Measurements from ENCODE around the gene MKRN3. TPM values are rescaled to one million over a fixed set of nuclear protein-coding genes. Genes with fewer than 3 reads are reported as not detected.
"Not testable (repeated sequence)": the region's sequence is repeated elsewhere in the genome, so short reads cannot be mapped to it uniquely, and the experiment has no call there.

MKRN3 gene
- total RNA-seq, 1 donor from 2014 or later, result 0.41 TPM

- DNase-seq (no peak), ATAC-seq (no peak)
- no peak for TF ChIP-seq CTCF (IDR thresholded peaks at IDR 0.05)
- Histone ChIP-seq H3K4me3 (no peak overlapping the region), H3K27ac (no peak overlapping the region), H3K9me3 (no peaks in the 10 kb centered on the region), H3K36me3 (no peaks in the 10 kb centered on the region), H3K27me3 (ENCODE audit: low read depth) (no peaks in the 10 kb centered on the region), H3K4me1 (no peaks in the 10 kb centered on the region)
- intact Hi-C loops (cut with DNase I), result no loop called here
Observed at GRCh38 chr15:23596736-23597135, 31.3 kb downstream of the MKRN3 start.

DNA sequence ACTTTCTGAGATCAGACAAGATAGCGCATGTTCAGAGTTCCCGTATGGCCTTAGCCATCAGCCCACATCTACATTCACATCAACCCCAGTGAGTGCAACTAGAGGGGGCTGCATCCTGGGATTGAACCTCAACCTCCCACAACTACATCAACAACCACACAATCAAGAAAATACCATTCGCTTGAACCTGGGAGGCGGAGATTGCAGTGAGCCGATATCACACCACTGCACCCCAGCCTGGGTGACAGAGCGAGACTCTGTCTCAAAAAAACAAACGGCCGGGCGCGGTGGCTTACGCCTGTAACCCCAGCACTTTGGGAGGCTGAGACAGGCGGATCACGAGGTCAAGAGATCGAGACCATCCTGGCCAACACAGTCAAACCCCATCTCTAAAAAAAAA lies 31.8 kb downstream of the MKRN3 start:
- DNase-seq; H3K9me3 ChIP-seq; H3K27ac ChIP-seq; intact Hi-C loops (cut with DNase I); H3K36me3 ChIP-seq; ATAC-seq; H3K4me1 ChIP-seq; H3K27me3 ChIP-seq (ENCODE audit: low read depth); H3K4me3 ChIP-seq: not testable (repeated sequence)

DNA sequence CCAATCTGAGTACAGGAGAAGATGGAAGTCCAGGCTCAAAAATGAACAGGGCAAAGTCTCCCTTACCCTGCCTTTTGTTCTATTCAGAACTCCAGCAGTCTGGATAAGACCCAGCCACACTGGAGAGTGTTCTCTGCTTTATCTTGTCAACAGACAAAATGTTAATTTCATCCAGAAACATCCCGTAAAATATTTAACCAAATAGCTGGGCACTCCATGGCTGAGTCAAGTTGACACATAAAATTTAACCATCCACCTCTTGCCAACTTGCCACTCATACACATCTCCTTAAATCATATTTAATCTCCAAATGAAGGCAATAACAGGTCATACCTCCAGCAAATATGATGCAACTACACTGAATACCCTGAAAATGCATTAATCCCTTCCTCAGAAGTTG lies 33.6 kb downstream of the MKRN3 start:
- no peak for TF ChIP-seq CTCF (IDR thresholded peaks at IDR 0.05)
- intact Hi-C loops (cut with DNase I), result no loop called here
- no peak for ATAC-seq

GRCh38 chr15:23602124-23602523 lies 36.6 kb downstream of the MKRN3 start:
- Histone ChIP-seq H3K36me3 (no peaks in the 10 kb centered on the region), H3K27me3 (ENCODE audit: low read depth) (no peaks in the 10 kb centered on the region), H3K27ac (no peak overlapping the region), H3K9me3 (no peaks in the 10 kb centered on the region), H3K4me3 (no peak overlapping the region), H3K4me1 (no peaks in the 10 kb centered on the region)
- intact Hi-C loops (cut with DNase I), result no loop called here
- TF ChIP-seq CTCF (IDR thresholded peaks at IDR 0.05), result no peak
- DNase-seq, result no peak
- ATAC-seq, result no peak

More for the DNA sequence above, 33.6 kb downstream of the MKRN3 start:
- Histone ChIP-seq H3K27me3 (ENCODE audit: low read depth) (no peaks in the 10 kb centered on the region), H3K9me3 (no peaks in the 10 kb centered on the region), H3K4me1 (no peaks in the 10 kb centered on the region), H3K36me3 (no peaks in the 10 kb centered on the region), H3K27ac (no peak overlapping the region), H3K4me3 (no peak overlapping the region)
- no peak for DNase-seq

GRCh38 chr15:23606226-23606625 lies 40.8 kb downstream of the MKRN3 start:
- intact Hi-C loops (cut with DNase I), result no loop called here
- H3K27ac ChIP-seq, result no peak overlapping the region
- DNase-seq, result no peak
- no peaks in the 10 kb centered on the region for H3K36me3 ChIP-seq
- TF ChIP-seq CTCF (IDR thresholded peaks at IDR 0.05), result no peak
- ATAC-seq, result no peak
- no peaks in the 10 kb centered on the region for H3K4me1 ChIP-seq
- H3K4me3 ChIP-seq, result no peak overlapping the region
- H3K9me3 ChIP-seq, result no peaks in the 10 kb centered on the region
- no peaks in the 10 kb centered on the region for H3K27me3 ChIP-seq (ENCODE audit: low read depth)

- TF ChIP-seq CTCF (IDR thresholded peaks at IDR 0.05), result no peak
- no peaks in the 10 kb centered on the region for H3K27me3 ChIP-seq (ENCODE audit: low read depth)
- H3K4me1 ChIP-seq, result no peaks in the 10 kb centered on the region
- no peak for ATAC-seq
- no peaks in the 10 kb centered on the region for H3K36me3 ChIP-seq
- DNase-seq, result no peak
- H3K27ac ChIP-seq, result no peak overlapping the region
- H3K9me3 ChIP-seq, result no peaks in the 10 kb centered on the region
- intact Hi-C loops (cut with DNase I), result no loop called here
- no peak overlapping the region for H3K4me3 ChIP-seq
Observed at GRCh38 chr15:23616536-23616935, 51.1 kb downstream of the MKRN3 start.

Small RNA genes lying within 50 kb of the gene (microRNA-seq; reads per million reads assigned to microRNA genes)
- gene MIR4508 (ENCODE audit: borderline number of aligned reads), result not detected

Other genes starting within 250 kb of the MKRN3 start
- not detected for gene GOLGA6L26, start 231.5 kb upstream of the MKRN3 start, total RNA-seq
- gene GOLGA8S, start 210.9 kb upstream of the MKRN3 start, total RNA-seq, result 0.53 TPM
- not detected for gene GOLGA6L2, start 118.4 kb upstream of the MKRN3 start, total RNA-seq
- 0.12 TPM for gene MAGEL2, start 82.2 kb downstream of the MKRN3 start, total RNA-seq
- 27.1 TPM for gene NDN, start 121.6 kb downstream of the MKRN3 start, total RNA-seq